Esophagus (tissue), 2 donors: ENCODE measurements around the gene ACTBL2. TPM values are rescaled to one million over a fixed set of nuclear protein-coding genes. Genes with fewer than 3 reads are reported as not detected.

Experiments
- H3K27ac ChIP-seq, 2 donors: one replicate each; pipeline ENCODE4 v1.5.1; 2013; ENCODE audit warnings: low read depth in 2 of 2, mild to moderate bottlenecking in 2 of 2, inconsistent platforms in 1 of 2, low read length in 1 of 2, moderate library complexity in 1 of 2
- H3K27me3 ChIP-seq, 2 donors: one replicate each; pipeline ENCODE4 v1.6.1; 2013; ENCODE audit warnings: low read length in 2 of 2, control low read depth in 1 of 2, mild to moderate bottlenecking in 1 of 2; ENCODE audit not compliant: insufficient read depth in 2 of 2, control insufficient read depth in 1 of 2
- H3K36me3 ChIP-seq, 2 donors: one replicate each; pipeline ENCODE4 v1.6.1; 2013; ENCODE audit warnings: low read length in 1 of 2; ENCODE audit not compliant: control insufficient read depth in 2 of 2, insufficient read depth in 2 of 2
- H3K4me1 ChIP-seq, 2 donors: one replicate each; pipeline ENCODE4 v1.6.1; 2013; ENCODE audit warnings: low read length in 1 of 2; ENCODE audit not compliant: control insufficient read depth in 2 of 2, insufficient read depth in 2 of 2
- H3K4me3 ChIP-seq, 2 donors: one replicate each; pipeline ENCODE4 v1.5.1; 2013; ENCODE audit warnings: low read length in 2 of 2, mild to moderate bottlenecking in 2 of 2, low read depth in 1 of 2, moderate library complexity in 1 of 2
- H3K9me3 ChIP-seq, 2 donors: one replicate each; pipeline ENCODE4 v1.6.1; 2013; ENCODE audit warnings: mild to moderate bottlenecking in 2 of 2, low read depth in 1 of 2, low read length in 1 of 2, moderate library complexity in 1 of 2; ENCODE audit not compliant: control insufficient read depth in 2 of 2, insufficient read depth in 1 of 2
- WGBS, 2 donors: extraction: QIAGEN DNeasy Blood & Tissue Kit; methylation state at CpG; one replicate each; pipeline ENCODE4 v1.1.7; 2013; 5-methylcytosine and 5-hydroxymethylcytosine counted together
- polyA plus RNA-seq, 2 donors: library from polyadenylated mRNA; stranded (reverse); fragments of 200-250 nt; gene quantifications; one replicate each; pipeline ENCODE4 v1.2.3, GENCODE V29; 2013
- donor health status: healthy with polysubstance abuse.
- donor health status: Bipolar disorder and iron deficiency.

The ACTBL2 gene
- polyA plus RNA-seq, 2 donors: not detected

GRCh38 chr5:57509501-57510260 is 27.1 kb upstream of the ACTBL2 start:
- no peaks in the 10 kb centered on the region for H3K4me1 ChIP-seq
- H3K4me3 ChIP-seq: no peak overlapping the region
- no peaks in the 10 kb centered on the region for H3K9me3 ChIP-seq
- 71 to 81% methylated on average over 3 of the region's 3 CpGs for WGBS, 2 donors
- no peaks in the 10 kb centered on the region for H3K27me3 ChIP-seq
- no peak overlapping the region for H3K27ac ChIP-seq
- H3K36me3 ChIP-seq: no peaks in the 10 kb centered on the region

DNA sequence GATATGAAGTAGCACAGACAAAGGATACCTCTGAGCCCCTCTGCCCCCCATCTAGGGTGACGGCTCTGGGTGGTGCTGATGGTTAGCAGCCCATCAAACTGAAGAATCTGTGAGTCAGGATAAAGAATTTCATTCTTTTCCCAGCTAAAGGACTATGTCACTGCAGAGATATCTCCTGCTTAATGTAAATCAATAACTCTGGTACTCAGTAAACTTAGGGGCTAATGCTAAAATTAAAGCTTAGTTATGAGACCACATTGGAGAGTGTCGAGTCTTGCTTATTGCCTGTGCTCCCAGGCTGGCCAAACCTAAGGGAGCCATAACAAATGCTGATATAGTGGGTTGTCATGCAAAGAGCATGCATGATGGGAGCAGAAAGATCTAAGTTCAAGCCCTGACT is 25.6 kb upstream of the ACTBL2 start:
- Histone ChIP-seq H3K9me3 (no peaks in the 10 kb centered on the region), H3K27me3 (no peaks in the 10 kb centered on the region), H3K4me1 (no peaks in the 10 kb centered on the region), H3K27ac (no peak overlapping the region), H3K36me3 (no peaks in the 10 kb centered on the region), H3K4me3 (no peak overlapping the region)
- WGBS, 2 donors: 84 to 86% methylated on average over 2 of the region's 2 CpGs

GRCh38 chr5:57505272-57506200 is 22.9 kb upstream of the ACTBL2 start:
- Histone ChIP-seq H3K4me3 (no peak overlapping the region), H3K4me1 (no peaks in the 10 kb centered on the region), H3K27ac (no peak overlapping the region), H3K27me3 (no peaks in the 10 kb centered on the region), H3K9me3 (no peaks in the 10 kb centered on the region), H3K36me3 (no peaks in the 10 kb centered on the region)
- WGBS, 2 donors: 80 to 84% methylated on average over 5 of the region's 5 CpGs

DNA sequence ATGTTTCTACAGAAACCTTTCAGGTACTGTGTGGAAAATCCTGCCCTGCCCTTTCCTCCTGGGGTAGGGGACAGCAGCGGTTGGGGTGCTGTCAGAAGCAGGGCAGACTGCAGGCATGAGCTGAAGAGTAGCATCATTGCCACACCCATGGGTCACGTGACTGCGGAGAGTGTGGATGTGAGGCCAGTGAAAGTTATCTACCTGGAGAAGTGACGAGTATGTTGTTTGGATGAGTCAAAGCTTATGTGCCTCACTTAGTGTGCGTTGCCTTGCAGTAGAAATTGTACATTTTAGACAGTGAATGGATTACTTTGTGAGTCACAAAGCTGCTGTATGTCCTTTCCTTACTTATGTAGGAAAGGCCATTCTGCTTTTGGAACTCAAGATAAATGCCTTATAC is 21.7 kb upstream of the ACTBL2 start:
- no peaks in the 10 kb centered on the region for H3K36me3 ChIP-seq
- H3K27ac ChIP-seq: no peak overlapping the region
- WGBS, 2 donors: 80 to 84% methylated on average over 5 of the region's 5 CpGs
- no peak overlapping the region for H3K4me3 ChIP-seq
- no peaks in the 10 kb centered on the region for H3K27me3 ChIP-seq
- H3K9me3 ChIP-seq: no peaks in the 10 kb centered on the region
- no peaks in the 10 kb centered on the region for H3K4me1 ChIP-seq

GRCh38 chr5:57503433-57503832 is 20.8 kb upstream of the ACTBL2 start:
- Histone ChIP-seq H3K36me3 (no peaks in the 10 kb centered on the region), H3K4me3 (no peak overlapping the region), H3K27ac (no peak overlapping the region), H3K4me1 (no peaks in the 10 kb centered on the region), H3K27me3 (no peaks in the 10 kb centered on the region), H3K9me3 (no peaks in the 10 kb centered on the region)
- 55 to 68% methylated on average over 3 of the region's 3 CpGs for WGBS, 2 donors

GRCh38 chr5:57501414-57502201 is 19.0 kb upstream of the ACTBL2 start:
- H3K4me3 ChIP-seq: no peak overlapping the region
- H3K36me3 ChIP-seq: no peaks in the 10 kb centered on the region
- no peak overlapping the region for H3K27ac ChIP-seq
- H3K27me3 ChIP-seq: no peaks in the 10 kb centered on the region
- 63% methylated on average over 7 of the region's 7 CpGs for WGBS, 2 donors
- no peaks in the 10 kb centered on the region for H3K9me3 ChIP-seq
- H3K4me1 ChIP-seq: no peaks in the 10 kb centered on the region

DNA sequence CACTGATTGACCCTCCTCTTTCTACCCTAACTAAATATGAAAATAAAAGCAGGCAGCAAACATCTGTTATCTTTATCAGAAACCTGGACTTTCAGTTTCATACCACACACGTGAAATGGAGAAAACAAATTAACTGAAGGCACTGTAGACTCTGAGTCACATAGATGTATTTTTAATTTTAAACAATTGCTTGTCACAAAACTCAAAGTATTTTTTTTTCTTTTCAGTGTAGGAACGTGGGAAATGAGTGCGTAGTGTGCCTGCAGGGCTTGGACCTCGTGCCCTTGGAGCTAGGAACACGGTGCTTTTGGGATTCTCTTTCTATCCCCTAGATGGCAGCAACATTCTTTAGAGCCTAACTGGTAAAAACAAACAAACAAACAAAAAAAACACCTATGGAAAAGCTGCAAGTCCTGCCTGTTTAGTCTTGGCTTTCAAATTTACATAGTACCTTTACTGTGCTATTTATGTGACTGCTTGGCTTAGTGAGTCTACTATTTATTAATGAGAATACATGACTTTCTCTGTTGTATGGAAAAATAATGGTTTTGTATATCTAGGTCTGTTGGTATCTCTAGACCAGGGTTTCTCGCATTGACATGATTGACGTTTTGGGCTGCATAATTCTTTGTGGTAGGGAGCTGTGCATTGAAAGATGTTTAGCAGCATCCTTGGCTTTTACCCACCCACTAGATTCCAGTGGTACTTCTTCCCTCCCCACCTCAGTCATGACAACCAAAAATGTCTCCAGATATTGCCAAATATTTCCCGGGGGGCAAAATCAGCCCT is 16.8 kb upstream of the ACTBL2 start:
- no peak overlapping the region for H3K27ac ChIP-seq

DNA sequence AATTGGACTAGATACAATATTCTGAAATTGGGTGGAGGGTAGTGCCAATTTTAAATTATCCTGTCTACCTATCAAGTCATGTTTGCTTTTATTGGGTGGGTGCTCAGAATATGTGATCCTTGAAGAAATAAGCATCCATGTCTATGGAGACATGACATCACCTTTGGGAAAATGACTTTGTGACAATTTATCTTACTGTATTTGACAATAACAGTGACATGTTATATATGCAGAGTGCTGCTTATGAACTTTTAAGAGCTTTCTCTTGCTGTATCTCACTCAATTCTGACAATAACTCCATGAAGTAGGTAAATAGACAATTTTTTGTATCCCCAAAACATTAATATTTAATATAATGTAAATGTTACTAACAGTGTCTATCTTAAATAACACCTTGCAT is 15.1 kb upstream of the ACTBL2 start:
- no peaks in the 10 kb centered on the region for H3K9me3 ChIP-seq
- H3K27me3 ChIP-seq: no peaks in the 10 kb centered on the region
- H3K4me3 ChIP-seq: no peak overlapping the region
- H3K27ac ChIP-seq: no peak overlapping the region
- H3K4me1 ChIP-seq: peaks cover 0 to 6% of the 10 kb centered on the region in 2 donors
- H3K36me3 ChIP-seq: no peaks in the 10 kb centered on the region

More for the DNA sequence above, 16.8 kb upstream of the ACTBL2 start:
- no peak overlapping the region for H3K4me3 ChIP-seq
- H3K4me1 ChIP-seq: peaks cover 0 to 6% of the 10 kb centered on the region in 2 donors
- no peaks in the 10 kb centered on the region for H3K9me3 ChIP-seq
- H3K36me3 ChIP-seq: no peaks in the 10 kb centered on the region
- no peaks in the 10 kb centered on the region for H3K27me3 ChIP-seq
- WGBS, 2 donors: 26 to 27% methylated on average over 8 of the region's 8 CpGs
